Esophagus mucosa (tissue), 1 donor: ENCODE measurements around the gene DAB1. TPM values are rescaled to one million over a fixed set of nuclear protein-coding genes. Genes with fewer than 3 reads are reported as not detected.
"Not testable (repeated sequence)": the region's sequence is repeated elsewhere in the genome, so short reads cannot be mapped to it uniquely, and the experiment has no call there.

Experiments
- ATAC-seq: fragments of 200-7000 bp; cut with Tn5 transposase; one replicate; pipeline ENCODE4 v1.9.1; 2020
- total RNA-seq: library from RNA; stranded (reverse); gene quantifications from one replicate; pipeline ENCODE4 v1.2.4, GENCODE V29; 2023
- donor health status: DM: yes; HTN: yes; CAD: no.

Gene DAB1
- total RNA-seq, 1 donor from 2014 or later, result 0.04 TPM

DNA sequence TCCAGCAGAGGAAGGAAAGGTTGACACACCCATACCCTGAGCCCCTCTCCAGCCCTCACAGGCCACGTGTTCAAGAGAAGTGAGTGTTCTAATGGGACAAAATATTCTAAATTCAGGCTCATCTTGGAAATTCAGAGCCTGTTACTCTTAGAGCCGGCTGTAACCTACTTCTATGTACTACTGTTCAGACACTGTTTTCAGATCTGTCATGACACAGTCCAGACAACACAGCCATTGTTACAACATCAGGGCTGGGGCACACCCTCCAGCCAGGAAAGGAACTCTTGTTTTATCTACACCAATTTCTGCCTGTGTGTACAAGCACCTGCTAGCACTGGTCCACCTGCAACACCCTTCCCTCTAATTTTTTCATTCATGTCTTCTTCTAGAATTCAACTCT, 312.7 kb downstream of the DAB1 start:
- peak; percentile 46 for ATAC-seq

GRCh38 chr1:57109883-57110282, 314.0 kb downstream of the DAB1 start:
- no peak for ATAC-seq

DNA sequence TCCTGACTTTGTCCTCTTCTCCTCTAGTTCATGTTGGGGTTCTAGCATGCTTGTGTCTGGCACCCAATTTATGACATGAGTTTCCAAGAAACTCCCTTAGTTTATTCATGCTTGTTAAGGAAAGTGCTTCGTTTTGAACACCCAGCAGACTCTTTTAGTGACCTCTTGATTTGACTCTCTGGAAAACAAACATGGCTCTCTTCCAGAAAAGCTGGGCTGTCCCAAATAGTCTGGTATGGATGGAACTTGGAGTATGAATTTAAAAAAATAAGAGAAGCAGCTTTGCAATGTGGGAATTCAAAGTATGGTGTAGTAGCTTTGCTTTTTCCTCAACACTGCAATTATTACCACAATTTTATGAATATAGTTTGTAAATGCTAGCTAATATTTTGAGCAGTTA, 314.6 kb downstream of the DAB1 start:
- ATAC-seq, result no peak

- ATAC-seq, result no peak
Measured at GRCh38 chr1:57106296-57106695, 317.6 kb downstream of the DAB1 start.

DNA sequence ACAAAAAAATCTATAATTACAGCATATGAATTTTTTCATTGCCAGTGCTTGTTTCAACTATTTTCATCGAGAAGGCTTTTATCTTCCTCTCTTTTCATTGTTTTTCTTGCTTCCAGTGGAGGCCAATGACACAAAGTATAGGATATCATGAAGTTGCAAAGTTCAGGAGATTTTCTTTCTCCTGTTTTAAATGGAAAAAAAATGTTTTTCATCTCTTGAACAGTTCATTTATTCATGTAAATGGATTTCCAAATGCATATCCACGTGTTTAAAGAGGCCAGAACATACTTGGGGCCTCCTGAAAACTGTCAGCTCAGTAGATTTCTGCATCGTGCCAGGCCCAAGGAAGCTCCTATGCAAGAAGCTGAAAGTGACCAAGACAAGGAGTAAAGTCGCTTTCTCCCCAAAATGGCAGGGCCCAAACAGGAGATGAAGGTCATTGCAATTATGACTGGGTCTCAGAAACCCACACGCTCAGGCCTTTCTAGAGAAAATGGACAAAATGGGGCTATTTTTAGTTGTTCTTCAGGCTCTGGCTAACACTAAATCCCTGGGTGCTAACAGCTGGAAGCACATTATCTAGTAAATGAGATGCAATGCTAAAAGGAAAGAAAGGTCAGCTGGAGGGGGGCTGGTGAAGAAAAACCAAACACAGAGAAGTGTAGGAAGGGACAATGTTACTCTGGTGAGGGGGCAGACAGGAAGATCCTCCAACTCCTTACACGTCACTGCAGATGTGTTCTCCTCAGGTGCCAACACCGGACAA, 321.1 kb downstream of the DAB1 start:
- no peak for ATAC-seq

GRCh38 chr1:57101209-57101608, 322.7 kb downstream of the DAB1 start:
- ATAC-seq, result no peak

DNA sequence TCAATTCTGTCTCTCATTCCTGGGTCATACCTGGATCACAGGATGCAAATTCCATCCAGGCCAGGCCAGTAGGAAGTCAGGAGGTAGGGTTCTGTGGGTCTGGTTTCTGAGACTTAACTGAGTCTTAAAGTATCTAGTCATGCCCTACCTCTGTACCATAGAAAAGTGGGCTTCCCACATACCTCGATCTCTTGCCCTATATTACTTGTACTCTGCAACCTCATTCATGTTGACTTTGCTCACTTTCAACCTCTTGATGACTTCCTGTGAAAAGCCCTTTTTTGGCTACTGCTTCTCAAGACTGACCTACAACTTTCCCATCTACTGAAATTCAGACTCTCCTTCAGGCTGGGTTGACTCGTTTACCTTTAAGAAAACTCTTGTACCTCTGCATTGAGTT, 329.1 kb downstream of the DAB1 start:
- no peak for ATAC-seq

DNA sequence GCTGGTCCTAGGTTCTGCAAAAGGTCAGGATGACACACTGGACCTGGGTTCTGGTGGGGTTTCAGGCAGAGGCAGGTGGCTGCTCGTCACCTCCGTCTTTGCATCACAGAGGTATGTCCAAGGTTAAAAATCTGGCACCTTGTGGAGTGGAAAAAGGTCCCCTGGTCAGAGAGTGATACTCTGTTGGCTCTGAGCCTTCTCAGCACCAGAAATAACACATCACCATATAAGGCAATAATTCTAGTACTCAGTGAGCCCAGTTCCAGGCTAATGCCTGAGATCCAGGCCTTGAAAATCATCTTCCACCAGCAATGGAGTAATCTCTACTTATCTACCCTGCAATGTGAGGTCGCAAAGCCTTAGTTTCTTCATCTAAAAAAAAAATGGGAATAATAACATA, 330.7 kb downstream of the DAB1 start:
- ATAC-seq, result no peak

DNA sequence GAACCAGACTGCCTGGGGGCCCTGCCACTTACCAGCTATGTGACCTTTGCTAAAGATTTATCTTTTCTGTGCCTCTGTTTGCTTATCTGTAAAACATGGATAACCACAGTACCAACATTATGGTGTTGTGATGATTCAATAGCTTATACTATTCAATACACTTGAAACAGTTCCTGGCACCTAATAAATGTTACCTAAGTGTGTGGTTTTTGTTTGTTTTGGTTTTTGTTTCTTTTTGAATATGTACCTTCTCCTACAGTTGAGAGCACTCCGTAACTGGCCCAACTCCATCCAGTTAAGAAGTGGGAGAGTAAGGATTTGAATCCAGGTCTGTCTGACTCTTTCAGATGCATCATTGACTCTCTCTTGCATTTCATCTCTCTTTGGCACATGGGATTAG, 332.2 kb downstream of the DAB1 start:
- ATAC-seq, result no peak

DNA sequence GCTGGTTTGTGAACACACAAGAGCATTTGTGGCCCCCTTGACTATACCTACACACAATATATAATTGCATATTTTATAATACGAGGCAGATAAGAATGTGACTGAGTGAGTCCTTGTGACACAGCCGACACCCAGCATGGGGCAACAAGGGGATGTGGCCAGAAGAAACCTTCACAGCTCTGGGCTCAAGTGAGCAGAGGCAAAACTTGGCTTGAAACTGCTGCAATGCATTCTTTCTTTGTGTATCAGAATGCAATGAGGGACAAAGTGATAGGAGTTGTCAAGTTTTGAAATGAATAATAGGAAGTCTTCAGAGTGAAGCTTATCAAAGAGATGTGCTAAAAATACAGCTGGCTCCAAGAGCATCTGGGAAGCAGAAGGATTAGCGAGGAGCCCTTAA, 334.0 kb downstream of the DAB1 start:
- no peak for ATAC-seq

DNA sequence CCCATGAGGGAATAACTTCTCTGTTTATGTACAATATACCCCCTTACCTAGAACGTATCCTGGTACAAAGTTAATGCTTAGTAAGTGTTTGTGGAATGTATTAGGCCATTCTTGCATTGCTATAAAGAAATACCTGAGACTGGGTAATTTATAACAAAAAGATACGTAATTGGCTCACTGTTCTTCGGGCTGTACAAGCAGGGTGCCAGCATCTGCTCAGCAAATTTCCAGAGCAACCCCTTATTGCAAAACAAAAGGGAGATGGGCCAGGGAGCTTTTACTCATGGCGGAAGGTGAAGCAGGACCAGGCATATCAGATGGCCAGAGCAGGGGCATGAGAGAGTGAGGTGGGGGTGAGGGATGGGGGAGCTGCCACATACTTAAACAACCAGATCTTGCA, 334.6 kb downstream of the DAB1 start:
- ATAC-seq, result no peak

GRCh38 chr1:57088653-57089052, 335.2 kb downstream of the DAB1 start:
- no peak for ATAC-seq

DNA sequence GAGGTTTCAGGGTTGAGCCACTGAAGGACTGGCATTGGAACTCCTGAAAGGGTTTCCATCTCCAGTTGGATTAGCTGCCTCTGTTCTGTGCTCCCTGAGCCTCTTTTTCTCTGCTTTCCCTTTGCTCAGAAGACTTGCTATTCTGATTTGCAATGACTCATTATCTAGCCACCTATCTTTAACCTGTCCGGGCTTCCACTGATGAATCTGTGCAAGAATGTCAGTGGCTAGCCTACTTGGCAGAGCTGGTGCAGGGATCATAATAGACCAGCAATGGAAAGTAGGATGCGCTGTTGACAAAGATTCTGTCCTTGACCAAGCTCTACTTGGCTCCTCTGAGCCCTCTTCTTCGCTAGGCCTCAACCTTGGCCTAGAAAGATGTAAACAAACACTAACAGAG, 336.2 kb downstream of the DAB1 start:
- ATAC-seq, result not testable (repeated sequence)

GRCh38 chr1:57086154-57086553, 337.7 kb downstream of the DAB1 start:
- no peak for ATAC-seq

DNA sequence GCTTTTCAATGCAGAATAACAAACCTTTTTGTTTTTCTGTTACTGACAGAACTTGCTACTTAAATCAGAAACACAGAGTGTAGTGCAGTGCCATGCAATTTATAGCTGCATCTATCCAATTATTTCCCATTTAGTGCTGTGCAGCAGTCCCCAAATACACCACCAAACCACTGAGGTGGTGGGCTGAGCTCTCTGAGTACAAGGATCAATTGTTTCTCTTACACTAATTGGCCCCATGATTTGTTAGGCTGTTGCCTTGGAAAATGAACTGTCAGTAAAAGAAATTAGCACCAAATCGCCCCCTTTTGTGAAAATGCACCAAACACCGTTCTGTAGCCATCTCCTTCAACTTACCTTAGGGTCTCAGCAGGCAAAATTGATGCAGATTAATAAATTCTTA, 339.2 kb downstream of the DAB1 start:
- no peak for ATAC-seq

DNA sequence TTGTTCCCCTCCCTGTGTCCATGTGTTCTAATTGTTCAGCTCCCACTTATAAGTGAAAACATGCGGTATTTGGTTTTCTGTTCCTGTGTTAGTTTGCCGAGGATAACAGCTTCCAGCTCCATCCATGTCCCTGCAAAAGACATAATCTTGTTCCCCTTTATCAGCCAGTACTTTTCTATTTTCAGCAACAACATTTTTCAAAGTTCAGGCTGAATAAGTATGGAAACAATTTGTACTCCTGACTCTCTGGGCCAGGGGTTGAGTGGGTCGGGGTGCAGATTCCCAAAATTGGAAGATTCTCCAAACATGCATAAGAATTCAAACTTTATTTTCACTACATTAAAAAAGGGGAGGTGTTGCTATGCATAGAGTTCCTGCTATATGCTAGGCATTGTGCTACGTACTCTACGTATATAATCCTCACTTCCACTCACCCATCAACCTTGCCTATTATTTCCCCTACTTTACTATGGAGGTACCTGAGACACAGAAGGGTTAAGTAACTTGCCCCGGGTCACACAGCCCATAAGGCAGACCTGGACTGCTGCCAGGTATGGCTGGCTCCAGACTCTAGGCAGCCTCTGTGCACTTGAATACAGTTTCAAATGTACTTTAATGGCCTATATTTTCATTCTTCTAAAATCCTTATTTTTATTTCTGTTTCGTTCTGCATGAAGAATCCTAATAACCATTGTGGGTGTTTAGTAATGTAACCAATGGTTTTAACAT, 341.0 kb downstream of the DAB1 start:
- no peak for ATAC-seq

DNA sequence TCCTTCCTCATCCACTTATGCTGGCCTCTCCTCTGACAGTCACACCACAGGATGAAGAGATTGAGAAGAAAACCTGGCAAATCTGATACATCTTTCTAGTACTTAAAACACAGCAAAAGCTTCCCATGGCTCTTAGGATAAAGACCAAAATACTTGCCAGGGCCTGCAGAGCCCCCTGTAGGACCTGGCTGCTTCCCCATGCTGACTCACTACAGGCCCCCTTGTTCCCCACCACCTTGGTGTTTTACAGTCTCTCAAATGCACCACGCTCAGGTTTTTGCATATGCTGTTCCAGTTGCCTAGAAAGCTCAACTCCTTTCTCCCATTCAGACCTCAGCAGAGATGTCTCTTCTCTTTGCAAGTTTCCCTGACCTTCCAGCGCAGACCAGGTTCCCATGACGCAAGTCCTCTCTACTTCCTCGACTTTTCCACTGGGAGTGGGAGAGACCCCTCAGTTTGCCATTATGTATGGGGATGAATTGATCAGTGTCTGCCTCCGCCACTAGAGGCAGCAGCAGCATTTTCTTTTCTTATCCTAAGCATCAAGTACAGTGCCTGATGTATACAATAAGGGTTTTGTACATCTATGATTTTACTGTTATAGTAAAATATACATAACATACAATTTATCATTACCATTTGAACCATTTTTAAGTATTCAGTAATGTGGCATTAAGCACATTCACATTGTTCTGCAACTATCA, 344.3 kb downstream of the DAB1 start:
- no peak for ATAC-seq

- ATAC-seq, result no peak
Measured at GRCh38 chr1:57072401-57073110, 351.3 kb downstream of the DAB1 start.

DNA sequence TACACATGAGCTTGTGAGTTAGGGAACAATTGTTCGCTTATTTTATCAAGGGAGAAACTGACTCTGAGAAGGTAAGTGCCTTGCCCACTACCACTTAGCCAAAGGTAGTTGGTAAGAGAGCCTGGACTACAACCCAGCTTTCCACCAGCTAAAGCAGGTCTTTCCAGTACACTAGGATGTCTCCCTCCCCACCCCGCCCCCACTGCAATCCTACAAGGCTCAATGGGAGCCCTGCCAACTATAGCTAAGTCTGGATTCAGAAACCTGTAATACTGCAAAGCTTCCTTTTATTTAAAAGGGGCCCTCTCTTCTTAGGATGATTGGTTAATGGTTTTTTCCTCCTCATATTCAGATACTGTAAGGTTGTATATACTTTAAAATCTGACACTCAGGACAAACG, 356.0 kb downstream of the DAB1 start:
- ATAC-seq, result no peak

DNA sequence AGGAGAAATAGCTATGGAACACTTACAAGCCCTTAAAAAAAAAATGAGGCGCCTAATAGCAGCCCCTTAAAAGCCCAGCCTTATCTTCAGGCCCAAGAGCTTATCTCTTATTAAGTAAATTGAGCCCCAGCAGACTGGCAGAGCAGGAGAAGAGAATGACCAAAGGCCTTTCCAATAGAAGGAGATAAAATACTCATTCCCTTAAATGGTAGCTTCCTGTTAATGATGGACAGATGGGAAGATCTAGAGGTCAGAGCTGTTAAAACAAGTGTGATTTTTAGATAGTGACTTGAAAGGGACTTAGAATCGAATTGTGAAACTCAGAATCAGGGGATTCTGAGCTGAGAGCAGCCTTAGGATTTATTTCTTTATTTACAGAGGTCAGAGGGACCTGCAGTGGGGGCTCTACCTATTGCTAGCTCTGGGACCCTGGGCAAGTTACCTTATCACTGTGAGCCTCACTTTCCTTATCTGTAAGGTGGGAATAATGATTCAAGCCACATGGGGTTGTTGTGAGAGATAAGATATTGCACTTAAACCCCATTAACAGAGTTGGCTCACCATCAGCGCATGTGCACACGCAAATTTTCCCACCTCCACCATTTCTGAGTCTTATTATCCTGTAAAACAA, 356.8 kb downstream of the DAB1 start:
- no peak for ATAC-seq

- no peak for ATAC-seq
Measured at GRCh38 chr1:57065442-57065841, 358.4 kb downstream of the DAB1 start.

DNA sequence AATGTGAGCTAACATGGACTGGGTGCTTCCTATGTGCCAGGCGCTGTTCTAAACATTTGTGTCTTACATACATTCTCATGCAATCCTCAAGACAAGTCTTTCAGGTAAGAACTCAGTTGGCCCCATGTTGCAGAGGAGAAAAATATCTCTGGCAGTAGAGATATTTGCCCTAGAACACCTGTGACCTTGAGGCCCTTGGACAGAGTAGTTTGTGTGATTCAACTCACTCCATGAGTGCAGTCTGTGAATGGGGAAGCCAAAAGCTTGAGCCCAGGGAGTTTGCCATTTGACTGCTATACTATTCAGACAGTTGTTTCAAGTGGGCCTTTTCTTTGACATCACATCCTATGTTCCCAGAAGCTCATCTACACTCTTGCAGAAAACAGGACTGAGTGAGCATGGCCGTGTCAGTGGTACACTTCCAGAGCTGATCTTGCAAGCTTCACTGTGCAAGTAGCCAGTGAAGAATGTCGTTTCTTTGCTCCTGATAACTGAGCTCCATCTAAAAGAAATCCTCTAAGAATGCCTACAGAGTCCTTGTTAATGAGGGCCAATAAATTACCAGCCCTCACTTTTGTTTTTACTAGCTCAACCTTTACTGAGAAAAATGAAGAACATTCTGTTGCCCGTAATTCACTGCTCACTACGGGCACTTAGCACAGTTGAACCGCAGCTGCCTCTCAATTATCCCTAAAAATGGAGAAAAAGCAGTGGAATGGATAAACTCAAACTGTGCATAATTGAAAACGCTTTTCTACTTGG, 359.3 kb downstream of the DAB1 start:
- ATAC-seq, result no peak
